H7 (cell line): ENCODE measurements around the gene LHFPL2. TPM values are rescaled to one million over a fixed set of nuclear protein-coding genes. Genes with fewer than 3 reads are reported as not detected.

Experiments
- DNase-seq: peaks from one replicate; pipeline ENCODE4 v3.0.0; 2012
- H3K27me3 ChIP-seq: 2 replicates; pipeline ENCODE4 v1.6.0; 2011; ENCODE audit warnings: mild to moderate bottlenecking, low read length; ENCODE audit not compliant: control insufficient read depth, insufficient read depth
- H3K36me3 ChIP-seq: replicated peaks from 2 replicates; pipeline ENCODE4 v1.5.1; 2011; ENCODE audit warnings: low read length; ENCODE audit not compliant: control insufficient read depth, insufficient read depth
- H3K4me3 ChIP-seq: 2 replicates; pipeline ENCODE4 v1.5.1; 2011; ENCODE audit warnings: low read depth, mild to moderate bottlenecking, control low read depth, low read length, moderate library complexity; ENCODE audit not compliant: insufficient read depth
- total RNA-seq: library from RNA; depleted of rRNA; stranded (reverse); fragments of >200 nt; shearing (Covaris generic); gene quantifications from 2 replicates; pipeline ENCODE4 v1.2.3, GENCODE V29; 2014

Gene LHFPL2
- total RNA-seq, 1 experiment from 2014 or later: 28.7 TPM

- Histone ChIP-seq H3K27me3 (no peaks in the 10 kb centered on the region), H3K36me3 (no peaks in the 10 kb centered on the region), H3K4me3 (no peak overlapping the region)
- DNase-seq: no peak
These were observed 7.2 kb upstream of the LHFPL2 start for GRCh38 chr5:78655746-78656290.

- Histone ChIP-seq H3K4me3 (no peak overlapping the region), H3K27me3 (no peaks in the 10 kb centered on the region), H3K36me3 (no peaks in the 10 kb centered on the region)
- DNase-seq: no peak
These were observed 5.8 kb upstream of the LHFPL2 start for GRCh38 chr5:78654386-78654785.

DNA sequence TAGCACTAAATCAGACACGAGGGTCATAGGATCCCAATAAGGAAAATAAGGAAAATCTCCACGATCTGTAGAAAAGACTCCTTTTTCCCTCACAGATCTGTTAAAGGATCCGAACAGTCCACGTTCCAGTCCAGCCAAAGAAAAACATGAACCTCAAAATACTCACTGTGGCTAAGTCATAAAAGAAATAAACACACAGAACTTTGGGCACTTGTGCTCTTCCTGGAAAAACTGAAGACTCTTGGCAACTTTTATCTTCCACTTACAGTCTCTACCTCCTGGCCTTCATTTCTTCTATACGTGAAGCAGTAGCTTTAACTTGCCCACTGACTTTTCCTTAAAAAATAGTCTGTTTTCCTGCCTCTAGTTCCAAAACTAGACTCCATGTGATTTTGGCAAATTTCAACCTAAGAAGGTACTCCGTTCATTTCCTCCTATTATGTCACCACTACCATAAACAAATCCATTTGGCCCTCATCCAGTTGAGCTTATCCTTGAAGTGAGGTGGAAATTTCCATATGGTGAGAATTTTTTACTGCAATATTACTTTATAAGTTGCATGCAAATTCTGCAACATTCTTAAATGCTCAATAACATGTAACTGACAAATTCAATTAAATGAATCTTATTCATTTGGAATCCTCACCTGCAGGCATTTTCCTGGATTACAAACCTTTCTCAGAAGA is 5.3 kb upstream of the LHFPL2 start:
- DNase-seq: no peak
- H3K4me3 ChIP-seq: no peak overlapping the region
- no peaks in the 10 kb centered on the region for H3K27me3 ChIP-seq
- H3K36me3 ChIP-seq: no peaks in the 10 kb centered on the region

DNA sequence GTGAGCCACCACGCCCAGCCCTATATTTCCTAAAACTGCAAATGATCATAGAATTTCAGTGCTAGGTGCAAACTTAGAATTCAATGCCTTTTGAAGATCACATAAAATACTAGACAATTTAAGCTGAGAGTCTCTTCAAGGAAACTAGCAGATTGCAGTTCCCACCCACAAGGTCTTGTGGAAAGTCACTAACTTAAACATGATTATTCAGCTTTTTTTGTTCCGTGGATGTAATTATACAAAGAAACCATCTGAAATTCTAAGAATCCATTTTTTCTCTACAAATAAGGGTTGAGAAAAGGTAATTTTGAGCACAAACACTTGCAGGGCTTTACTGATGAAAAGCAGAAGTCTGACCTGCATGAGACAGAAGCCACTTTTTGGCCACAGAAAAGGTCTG is 4.5 kb upstream of the LHFPL2 start:
- Histone ChIP-seq H3K4me3 (no peak overlapping the region), H3K36me3 (no peaks in the 10 kb centered on the region), H3K27me3 (no peaks in the 10 kb centered on the region)
- no peak for DNase-seq

GRCh38 chr5:78651468-78651867 is 2.9 kb upstream of the LHFPL2 start:
- no peak for DNase-seq
- no peaks in the 10 kb centered on the region for H3K27me3 ChIP-seq
- H3K4me3 ChIP-seq: no peak overlapping the region
- H3K36me3 ChIP-seq: no peaks in the 10 kb centered on the region

DNA sequence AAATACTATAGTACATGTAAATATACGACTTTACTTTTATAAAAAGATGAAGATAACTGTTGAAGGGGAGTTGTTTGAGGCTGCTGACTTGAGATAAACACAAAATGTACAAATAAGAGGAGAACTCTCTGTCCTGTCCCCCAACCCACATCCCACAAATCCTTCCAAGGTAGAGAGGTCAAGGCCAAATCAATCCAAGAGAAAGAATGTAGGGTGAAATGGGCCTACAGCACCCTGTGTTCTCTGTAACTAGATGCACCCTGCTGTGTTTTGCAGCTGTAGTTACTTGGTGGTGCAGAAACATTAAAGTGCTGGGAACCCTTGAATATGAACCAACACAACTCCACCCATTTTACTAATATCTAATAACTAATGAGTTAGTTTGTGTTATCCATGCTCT is 2.0 kb upstream of the LHFPL2 start:
- Histone ChIP-seq H3K36me3 (no peaks in the 10 kb centered on the region; the same call in 1 of the 2 replicates), H3K27me3 (no peaks in the 10 kb centered on the region), H3K4me3 (no peak overlapping the region)
- no peak for DNase-seq

GRCh38 chr5:78649861-78650496 is 1.4 kb upstream of the LHFPL2 start:
- DNase-seq: peak; percentile 45
- Histone ChIP-seq H3K27me3 (no peaks in the 10 kb centered on the region), H3K4me3 (peak overlapping the region; percentile 82; the same call in 1 of the 2 replicates), H3K36me3 (no peaks in the 10 kb centered on the region; the same call in 1 of the 2 replicates)

DNA sequence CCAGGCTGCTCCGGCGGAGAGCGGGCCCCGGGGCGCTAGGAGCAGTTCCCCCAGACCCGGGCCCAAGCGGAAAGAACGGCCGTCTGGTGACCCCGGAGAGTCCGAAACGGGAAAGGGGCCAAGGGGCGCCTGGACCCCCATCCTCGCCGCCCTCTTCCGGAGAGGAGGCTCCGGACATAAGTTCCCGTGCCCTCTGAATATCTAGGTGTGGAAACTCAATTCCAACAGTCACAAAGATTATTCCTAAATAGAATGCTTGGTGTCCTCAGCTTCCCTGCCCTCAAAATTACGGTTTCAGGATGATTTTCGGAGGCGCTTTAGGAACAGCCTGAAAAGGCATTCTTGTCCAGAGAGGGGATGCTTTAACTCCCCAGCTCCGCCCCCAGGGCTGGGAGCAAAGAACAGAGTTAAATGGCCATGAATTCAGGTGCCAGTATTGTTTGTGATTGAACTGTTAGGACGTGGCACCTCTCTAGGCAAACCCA is 681 bp upstream of the LHFPL2 start:
- DNase-seq: peak; percentile 64
- H3K4me3 ChIP-seq: peak overlapping the region; percentile 82

DNA sequence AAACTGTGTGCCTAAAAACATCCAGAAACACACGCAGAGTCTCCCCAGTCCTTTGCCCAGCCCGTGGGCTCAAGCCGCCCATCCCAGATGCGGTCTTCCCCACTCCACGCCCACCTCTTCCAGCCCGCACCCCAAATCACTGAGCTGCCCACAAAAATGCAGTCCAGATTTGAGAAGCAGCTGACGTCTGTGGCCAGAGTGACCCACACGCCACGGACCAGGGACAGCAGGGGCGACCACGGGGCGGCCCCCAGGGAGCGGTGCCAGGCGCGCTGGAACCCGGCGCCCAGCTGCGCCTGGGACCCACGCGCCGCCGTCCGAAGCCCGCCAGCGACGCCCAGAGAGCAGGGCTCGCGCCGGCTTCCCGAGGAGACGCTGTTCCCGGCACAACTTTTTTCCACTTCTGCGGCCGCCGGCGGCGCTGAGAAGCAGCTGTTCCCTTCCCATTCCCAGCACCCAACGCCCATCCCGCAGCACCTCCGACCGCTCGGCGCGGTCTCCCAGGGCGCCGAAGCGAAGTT is 674 bp downstream of the LHFPL2 start:
- DNase-seq: no peak
- no peaks in the 10 kb centered on the region for H3K27me3 ChIP-seq
- peak overlapping the region; percentile 82 for H3K4me3 ChIP-seq
- H3K36me3 ChIP-seq: no peaks in the 10 kb centered on the region; the same call in 1 of the 2 replicates

More for the DNA sequence above, 681 bp upstream of the LHFPL2 start:
- Histone ChIP-seq H3K27me3 (no peaks in the 10 kb centered on the region), H3K36me3 (no peaks in the 10 kb centered on the region; the same call in 1 of the 2 replicates)

DNA sequence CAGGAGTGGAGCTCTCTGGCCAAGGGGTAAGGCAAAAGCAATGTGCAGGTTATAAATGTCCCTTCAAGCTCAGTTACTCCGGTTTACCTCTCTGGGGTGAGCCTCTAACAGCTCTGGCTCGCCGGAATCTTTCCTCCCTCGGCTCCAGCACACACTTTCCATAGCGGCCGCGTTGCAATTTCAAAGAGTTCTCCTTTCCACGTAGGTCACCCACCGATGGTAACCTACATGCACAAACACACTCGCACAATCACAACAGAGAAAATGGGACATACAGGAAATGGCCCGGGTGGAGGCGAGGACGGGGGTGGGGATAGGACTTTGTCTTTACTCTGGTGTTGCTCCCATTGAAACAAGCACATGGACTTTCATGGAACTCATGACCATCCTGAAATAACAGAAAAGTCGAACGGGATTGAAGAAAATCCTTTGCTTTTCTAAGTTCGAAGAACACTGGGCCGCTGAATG is 1.2 kb downstream of the LHFPL2 start:
- no peaks in the 10 kb centered on the region for H3K27me3 ChIP-seq
- H3K36me3 ChIP-seq: no peaks in the 10 kb centered on the region; the same call in 1 of the 2 replicates
- peak overlapping the region; percentile 82 for H3K4me3 ChIP-seq
- DNase-seq: peak; percentile 46

- H3K4me3 ChIP-seq: no peak overlapping the region
- DNase-seq: no peak
- H3K27me3 ChIP-seq: no peaks in the 10 kb centered on the region
- H3K36me3 ChIP-seq: no peaks in the 10 kb centered on the region; the same call in 1 of the 2 replicates
These were observed 3.8 kb downstream of the LHFPL2 start for GRCh38 chr5:78644741-78645300.

GRCh38 chr5:78644129-78644528 is 4.4 kb downstream of the LHFPL2 start:
- no peaks in the 10 kb centered on the region for H3K27me3 ChIP-seq
- no peak overlapping the region for H3K4me3 ChIP-seq
- no peaks in the 10 kb centered on the region; the same call in 1 of the 2 replicates for H3K36me3 ChIP-seq
- no peak for DNase-seq

GRCh38 chr5:78642701-78643100 is 5.9 kb downstream of the LHFPL2 start:
- Histone ChIP-seq H3K36me3 (no peaks in the 10 kb centered on the region; the same call in 1 of the 2 replicates), H3K27me3 (no peaks in the 10 kb centered on the region), H3K4me3 (no peak overlapping the region)
- DNase-seq: no peak

- H3K4me3 ChIP-seq: no peak overlapping the region
- no peaks in the 10 kb centered on the region for H3K27me3 ChIP-seq
- DNase-seq: no peak
These were observed 7.7 kb downstream of the LHFPL2 start for GRCh38 chr5:78640662-78641474.

More at GRCh38 chr5:78640662-78641474, 7.7 kb downstream of the LHFPL2 start:
- H3K36me3 ChIP-seq: no peaks in the 10 kb centered on the region; the same call in 1 of the 2 replicates
